Activated CD8-positive, alpha-beta T cell treated with anti-CD3 and anti-CD28 coated beads, Interleukin-2, amount 10 ng/mL, durations not matched to agents 7 days and 5 days (primary cell): ENCODE measurements around the gene KRABD2.
"Not testable (repeated sequence)": the region's sequence is repeated elsewhere in the genome, so short reads cannot be mapped to it uniquely, and the experiment has no call there.

Experiments used
- ATAC-seq: fragments of 150-1000 bp; cut with Tn5 transposase; one replicate; pipeline ENCODE4 v1.10.0; 2021; ENCODE audit warnings: moderate library complexity
- CTCF ChIA-PET: fragments of 350-600 bp; sonication (Branson Sonifier 250); formaldehyde crosslinking; loops from one replicate; lab custom pipeline; 2021; ENCODE audit warnings: antibody characterized with exemption; lab: Charles Lee
- POLR2A ChIA-PET: fragments of 350-600 bp; sonication (Branson Sonifier 250); formaldehyde crosslinking; loops from one replicate; lab custom pipeline; 2021; ENCODE audit warnings: antibody characterized with exemption; lab: Charles Lee
- DNase-seq: peaks from one replicate; pipeline ENCODE4 v3.0.0-alpha.2; 2020
- H3K27ac Mint-ChIP-seq: one replicate; pipeline ENCODE4 v1.8.0; 2021; ENCODE audit warnings: mild to moderate bottlenecking, mixed read lengths
- H3K27me3 Mint-ChIP-seq: one replicate; pipeline ENCODE4 v1.8.0; 2021; ENCODE audit warnings: low read depth, mixed read lengths
- H3K36me3 Mint-ChIP-seq: one replicate; pipeline ENCODE4 v1.8.0; 2021; ENCODE audit warnings: low read depth, mixed read lengths
- H3K4me1 Mint-ChIP-seq: one replicate; pipeline ENCODE4 v1.8.0; 2021; ENCODE audit warnings: low read depth, mixed read lengths
- H3K4me3 Mint-ChIP-seq: one replicate; pipeline ENCODE4 v1.8.0; 2021; ENCODE audit warnings: mild to moderate bottlenecking, mixed read lengths
- H3K9me3 Mint-ChIP-seq: one replicate; pipeline ENCODE4 v1.8.0; 2022; ENCODE audit warnings: mixed read lengths; ENCODE audit not compliant: insufficient read depth

The KRABD2 gene

GRCh38 chr17:8378117-8378516, 1.6 kb upstream of the KRABD2 start:
- ChIA-PET CTCF (interaction anchor here (1.3 to 2.4 kb wide), 5 partner anchors 15 to 217 kb away, joined by 4 to 21 read pairs (median 7); no protein-coding TSS in a partner anchor), POLR2A (interaction anchor here (1.2 to 1.9 kb wide), 2 partner anchors 16 to 156 kb away, joined by 3 to 7 read pairs; no protein-coding TSS in a partner anchor)
- H3K4me3 Mint-ChIP-seq, H3K27ac Mint-ChIP-seq, ATAC-seq, DNase-seq, H3K27me3 Mint-ChIP-seq, H3K9me3 Mint-ChIP-seq: not testable (repeated sequence)
- H3K36me3 Mint-ChIP-seq: peaks cover 74% of the 10 kb centered on the region
- H3K4me1 Mint-ChIP-seq: peaks cover 65% of the 10 kb centered on the region

GRCh38 chr17:8377422-8377821, 918 bp upstream of the KRABD2 start:
- ChIA-PET POLR2A (interaction anchor here (0.9 to 1.9 kb wide), 7 partner anchors 15 to 204 kb away, joined by 3 to 10 read pairs (median 3); partner anchors contain the start of gene CTC1), CTCF (interaction anchor here (0.8 to 3.1 kb wide), 16 partner anchors 9 to 368 kb away, joined by 3 to 21 read pairs (median 5); partner anchors contain the start of genes ALOXE3, CTC1 and SLC25A35)
- Mint-ChIP-seq H3K27me3 (no peaks in the 10 kb centered on the region), H3K9me3 (no peaks in the 10 kb centered on the region), H3K4me3 (peak overlapping the region; percentile 40), H3K36me3 (peaks cover 67% of the 10 kb centered on the region), H3K4me1 (peaks cover 64% of the 10 kb centered on the region), H3K27ac (peak overlapping the region; percentile 78)
- no peak for DNase-seq
- no peak for ATAC-seq

- CTCF ChIA-PET: interaction anchor here (0.7 to 3.1 kb wide), 9 partner anchors 15 to 370 kb away, joined by 3 to 21 read pairs (median 6); partner anchors contain the start of genes ALOXE3 and SLC25A35
- peak overlapping the region; percentile 90 for H3K4me3 Mint-ChIP-seq
- peaks cover 52% of the 10 kb centered on the region for H3K36me3 Mint-ChIP-seq
- POLR2A ChIA-PET: interaction anchor here (0.6 to 1.2 kb wide), 3 partner anchors 38 to 860 kb away, joined by 3 to 5 read pairs (median 5); partner anchors contain the start of gene SLC25A35
- H3K27me3 Mint-ChIP-seq: no peaks in the 10 kb centered on the region
- peaks cover 54% of the 10 kb centered on the region for H3K4me1 Mint-ChIP-seq
- H3K27ac Mint-ChIP-seq: peak overlapping the region; percentile 78
- H3K9me3 Mint-ChIP-seq: no peaks in the 10 kb centered on the region
- peak; percentile 10 for ATAC-seq
- DNase-seq: no peak
Observed at GRCh38 chr17:8375738-8376259, 705 bp downstream of the KRABD2 start.

GRCh38 chr17:8373856-8374255, 2.6 kb downstream of the KRABD2 start:
- ATAC-seq, H3K27me3 Mint-ChIP-seq, H3K9me3 Mint-ChIP-seq, H3K27ac Mint-ChIP-seq, CTCF ChIA-PET, H3K4me3 Mint-ChIP-seq, POLR2A ChIA-PET, DNase-seq: not testable (repeated sequence)
- Mint-ChIP-seq H3K36me3 (peaks cover 48% of the 10 kb centered on the region), H3K4me1 (peaks cover 36% of the 10 kb centered on the region)

- no peaks in the 10 kb centered on the region for H3K9me3 Mint-ChIP-seq
- POLR2A ChIA-PET: no interaction called here
- H3K27me3 Mint-ChIP-seq: no peaks in the 10 kb centered on the region
- CTCF ChIA-PET: no interaction called here
- H3K36me3 Mint-ChIP-seq: peaks cover 36% of the 10 kb centered on the region
- H3K4me1 Mint-ChIP-seq: peaks cover 23% of the 10 kb centered on the region
- ATAC-seq: no peak
- no peak overlapping the region for H3K4me3 Mint-ChIP-seq
- H3K27ac Mint-ChIP-seq: no peak overlapping the region
- no peak for DNase-seq
Observed at GRCh38 chr17:8372422-8372821, 4.1 kb downstream of the KRABD2 start.

- Mint-ChIP-seq H3K27ac (no peak overlapping the region), H3K9me3 (no peaks in the 10 kb centered on the region), H3K36me3 (peaks cover 30% of the 10 kb centered on the region), H3K27me3 (no peaks in the 10 kb centered on the region), H3K4me3 (no peak overlapping the region), H3K4me1 (peaks cover 17% of the 10 kb centered on the region)
- POLR2A ChIA-PET: no interaction called here
- DNase-seq: no peak
- CTCF ChIA-PET: no interaction called here
- no peak for ATAC-seq
Observed at GRCh38 chr17:8371786-8372185, 4.7 kb downstream of the KRABD2 start.

GRCh38 chr17:8369944-8370343, 6.6 kb downstream of the KRABD2 start:
- no peak for ATAC-seq
- Mint-ChIP-seq H3K27ac (no peak overlapping the region), H3K27me3 (no peaks in the 10 kb centered on the region)

GRCh38 chr17:8368193-8368592, 8.3 kb downstream of the KRABD2 start:
- ChIA-PET CTCF (no interaction called here), POLR2A (no interaction called here)
- peaks cover 18% of the 10 kb centered on the region for H3K36me3 Mint-ChIP-seq
- H3K9me3 Mint-ChIP-seq: no peaks in the 10 kb centered on the region
- no peak for DNase-seq
- no peaks in the 10 kb centered on the region for H3K27me3 Mint-ChIP-seq
- no peak for ATAC-seq
- H3K4me3 Mint-ChIP-seq: no peak overlapping the region
- peaks cover 9% of the 10 kb centered on the region for H3K4me1 Mint-ChIP-seq
- H3K27ac Mint-ChIP-seq: no peak overlapping the region

More at GRCh38 chr17:8369944-8370343, 6.6 kb downstream of the KRABD2 start:
- Mint-ChIP-seq H3K4me1 (peaks cover 11% of the 10 kb centered on the region), H3K36me3 (peaks cover 20% of the 10 kb centered on the region), H3K9me3 (no peaks in the 10 kb centered on the region), H3K4me3 (no peak overlapping the region)
- CTCF ChIA-PET: interaction anchor here (1.0 kb wide), 1 partner anchor 16 kb away, joined by 3 read pairs; no protein-coding TSS in a partner anchor
- DNase-seq: no peak
- POLR2A ChIA-PET: no interaction called here

GRCh38 chr17:8366231-8366630, 10.3 kb downstream of the KRABD2 start:
- H3K27ac Mint-ChIP-seq: no peak overlapping the region
- peaks cover 18% of the 10 kb centered on the region for H3K36me3 Mint-ChIP-seq
- ATAC-seq (no peak), DNase-seq (no peak)
- no peaks in the 10 kb centered on the region for H3K9me3 Mint-ChIP-seq
- POLR2A ChIA-PET: no interaction called here
- no peak overlapping the region for H3K4me3 Mint-ChIP-seq
- H3K4me1 Mint-ChIP-seq: peaks cover 8% of the 10 kb centered on the region
- H3K27me3 Mint-ChIP-seq: no peaks in the 10 kb centered on the region
- CTCF ChIA-PET: interaction anchor here (1.3 kb wide), 1 partner anchor 11 kb away, joined by 4 read pairs; the partner anchor contains the start of gene KRABD2

- Mint-ChIP-seq H3K9me3 (no peaks in the 10 kb centered on the region), H3K4me3 (no peak overlapping the region), H3K27me3 (no peaks in the 10 kb centered on the region), H3K36me3 (peaks cover 15% of the 10 kb centered on the region), H3K27ac (no peak overlapping the region), H3K4me1 (peaks cover 12% of the 10 kb centered on the region)
- ChIA-PET POLR2A (no interaction called here), CTCF (interaction anchor here (1.3 kb wide), 1 partner anchor 12 kb away, joined by 4 read pairs; the partner anchor contains the start of gene KRABD2)
- DNase-seq (no peak), ATAC-seq (no peak)
Observed at GRCh38 chr17:8365143-8365542, 11.4 kb downstream of the KRABD2 start.

- H3K27me3 Mint-ChIP-seq: no peaks in the 10 kb centered on the region
- POLR2A ChIA-PET: interaction anchor here (0.6 kb wide), 1 partner anchor 14 kb away, joined by 3 read pairs; no protein-coding TSS in a partner anchor
- no peak overlapping the region for H3K4me3 Mint-ChIP-seq
- no peak for DNase-seq
- no peak overlapping the region for H3K27ac Mint-ChIP-seq
- H3K4me1 Mint-ChIP-seq: peaks cover 16% of the 10 kb centered on the region
- ATAC-seq: no peak
- no peaks in the 10 kb centered on the region for H3K36me3 Mint-ChIP-seq
- CTCF ChIA-PET: interaction anchor here (2.9 kb wide), 1 partner anchor 14 kb away, joined by 21 read pairs; the partner anchor contains the start of gene KRABD2
- H3K9me3 Mint-ChIP-seq: no peaks in the 10 kb centered on the region
Observed at GRCh38 chr17:8362651-8363332, 13.7 kb downstream of the KRABD2 start.
